ENCODE measurements around the gene PRR5L. TPM values are rescaled to one million over a fixed set of nuclear protein-coding genes. Genes with fewer than 3 reads are reported as not detected.

PRR5L gene
- polyA plus RNA-seq, 1 donor (not counting 4 experiments of a cell fraction or from before 2014, with no cell fraction given) = 20.1 TPM

GRCh38 chr11:36251823-36252222, 44.3 kb upstream of the PRR5L start:
- H3K9ac ChIP-seq (ENCODE audit: control insufficient read depth, extremely low read depth, insufficient read depth, low read length) = no peak overlapping the region
- no peak for FAIRE-seq

DNA sequence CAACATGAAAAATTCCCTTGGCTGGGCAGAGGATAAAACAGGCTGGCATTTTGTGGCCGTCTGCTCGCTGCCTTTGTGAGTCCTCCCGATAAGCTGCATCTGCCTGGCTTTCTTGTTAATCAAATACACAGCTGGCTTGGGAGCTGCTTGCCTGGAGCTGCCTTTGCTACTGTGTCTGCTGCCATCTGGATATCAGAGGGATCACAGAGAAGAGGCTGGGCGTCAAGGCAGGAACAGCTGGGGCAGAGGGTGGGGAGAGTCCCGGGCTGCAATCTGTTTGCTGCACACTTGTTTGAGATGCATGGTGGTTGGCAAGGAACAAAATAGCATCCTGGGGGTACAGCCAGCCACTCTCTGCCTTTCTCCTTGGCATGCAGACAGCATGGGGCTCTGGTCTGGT, 42.9 kb upstream of the PRR5L start:
- Histone ChIP-seq H3K4me2 (ENCODE audit: control insufficient read depth, extremely low read depth, insufficient read depth, low read depth, low read length) (no peak overlapping the region), H3K36me3 (ENCODE audit: control insufficient read depth in 2 of 2, extremely low read depth in 1 of 2, insufficient read depth in 2 of 2, low read length in 2 of 2) (no peaks in the 10 kb centered on the region), H3K9me3 (ENCODE audit: control insufficient read depth, low read depth, low read length) (peaks cover 2% of the 10 kb centered on the region), H2AFZ (ENCODE audit: control insufficient read depth, low read length) (no peak overlapping the region), H3K27ac (ENCODE audit: control insufficient read depth, insufficient read depth, low read length) (no peak overlapping the region), H3K9ac (ENCODE audit: control insufficient read depth, extremely low read depth, insufficient read depth, low read length) (no peak overlapping the region), H3K4me3 (ENCODE audit: control insufficient read depth in 2 of 3, extremely low read depth in 1 of 3, insufficient read depth in 2 of 3, low read depth in 1 of 3, low read length in 3 of 3) (no peak overlapping the region), H3K4me1 (ENCODE audit: control insufficient read depth, extremely low read depth, insufficient read depth, low read length) (peaks cover 45% of the 10 kb centered on the region), H3K27me3 (ENCODE audit: control insufficient read depth, extremely low read depth, insufficient read depth, low read length) (no peaks in the 10 kb centered on the region), H3K9me1 (ENCODE audit: control insufficient read depth, extremely low read depth, insufficient read depth, low read length) (no peaks in the 10 kb centered on the region), H4K20me1 (ENCODE audit: control insufficient read depth, extremely low read depth, insufficient read depth, low read length) (no peaks in the 10 kb centered on the region), H3K79me2 (ENCODE audit: control insufficient read depth, insufficient read depth, low read length) (no peaks in the 10 kb centered on the region)
- dilution Hi-C loops (cut with MboI; ENCODE audit: extremely low pct_ligation_motif_present, low sequenced_read_pairs) = no loop called here
- DNase-seq (ENCODE audit: low read depth, low spot score) (no peak), FAIRE-seq (no peak)
- TF ChIP-seq CTCF (optimal IDR thresholded peaks at IDR 0.05 in 1 of 3, IDR thresholded peaks at IDR 0.05 in 1 of 3, conservative IDR thresholded peaks at IDR 0.05 in 1 of 3; ENCODE audit: extremely low read depth in 1 of 3, insufficient read depth in 2 of 3, low read length in 3 of 3) (no peak), EZH2 (IDR thresholded peaks at IDR 0.05; ENCODE audit: low read length) (no peak)

More at GRCh38 chr11:36251823-36252222, 44.3 kb upstream of the PRR5L start:
- Histone ChIP-seq H2AFZ (ENCODE audit: control insufficient read depth, low read length) (no peak overlapping the region), H3K4me2 (ENCODE audit: control insufficient read depth, extremely low read depth, insufficient read depth, low read depth, low read length) (no peak overlapping the region), H3K4me1 (ENCODE audit: control insufficient read depth, extremely low read depth, insufficient read depth, low read length) (peaks cover 39% of the 10 kb centered on the region), H3K9me1 (ENCODE audit: control insufficient read depth, extremely low read depth, insufficient read depth, low read length) (no peaks in the 10 kb centered on the region), H3K79me2 (ENCODE audit: control insufficient read depth, insufficient read depth, low read length) (no peaks in the 10 kb centered on the region), H3K27ac (ENCODE audit: control insufficient read depth, insufficient read depth, low read length) (no peak overlapping the region), H3K4me3 (ENCODE audit: control insufficient read depth in 2 of 3, extremely low read depth in 1 of 3, insufficient read depth in 2 of 3, low read depth in 1 of 3, low read length in 3 of 3) (no peak overlapping the region), H3K27me3 (ENCODE audit: control insufficient read depth, extremely low read depth, insufficient read depth, low read length) (no peaks in the 10 kb centered on the region), H4K20me1 (ENCODE audit: control insufficient read depth, extremely low read depth, insufficient read depth, low read length) (no peaks in the 10 kb centered on the region), H3K36me3 (ENCODE audit: control insufficient read depth in 2 of 2, extremely low read depth in 1 of 2, insufficient read depth in 2 of 2, low read length in 2 of 2) (no peaks in the 10 kb centered on the region), H3K9me3 (ENCODE audit: control insufficient read depth, low read depth, low read length) (peaks cover 2% of the 10 kb centered on the region)
- dilution Hi-C loops (cut with MboI; ENCODE audit: extremely low pct_ligation_motif_present, low sequenced_read_pairs) = no loop called here
- TF ChIP-seq EZH2 (IDR thresholded peaks at IDR 0.05; ENCODE audit: low read length) (no peak), CTCF (optimal IDR thresholded peaks at IDR 0.05 in 1 of 3, IDR thresholded peaks at IDR 0.05 in 1 of 3, conservative IDR thresholded peaks at IDR 0.05 in 1 of 3; ENCODE audit: extremely low read depth in 1 of 3, insufficient read depth in 2 of 3, low read length in 3 of 3) (no peak)
- no peak for DNase-seq (ENCODE audit: low read depth, low spot score)
